ENCODE data around the gene MEGF11.

DNA sequence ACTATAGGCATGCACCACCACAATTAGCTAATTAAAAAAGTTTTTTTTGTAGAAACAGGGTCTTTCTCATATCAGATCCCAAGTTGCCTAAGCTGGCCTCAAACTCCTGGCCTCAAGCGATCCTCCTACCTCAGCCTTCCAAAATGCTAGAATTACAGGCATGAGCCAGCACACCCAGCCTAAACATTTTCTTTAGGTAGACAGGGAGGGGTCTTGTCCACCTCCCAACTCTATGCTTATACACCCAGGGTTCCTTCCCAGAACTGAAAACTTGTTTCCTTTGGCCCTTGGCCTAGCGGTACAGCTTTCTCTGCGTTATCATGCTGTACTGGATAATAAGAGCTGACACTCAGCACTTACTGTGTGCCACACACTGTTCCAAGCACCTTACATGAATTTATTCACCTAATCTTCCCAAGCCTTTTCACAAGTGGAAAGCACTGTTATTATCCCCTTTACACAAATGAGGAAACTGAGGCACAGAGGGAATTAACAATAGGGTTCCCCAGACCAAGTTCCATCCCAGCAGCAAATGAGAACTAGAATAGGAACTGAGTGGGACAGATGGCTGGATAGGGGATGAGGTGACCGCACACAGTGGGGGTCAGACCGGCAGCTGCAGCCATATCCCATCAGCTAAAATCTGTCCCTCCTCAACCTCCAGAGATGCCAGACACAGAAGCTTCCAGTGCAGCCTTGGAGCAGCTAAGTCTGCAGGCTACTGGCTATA, 150.8 kb downstream of the MEGF11 start:
- TF ChIP-seq SIN3A (IDR thresholded peaks at IDR 0.05; ENCODE audit: borderline replicate concordance, low read depth, low read length) (no peak), EP300 (IDR thresholded peaks at IDR 0.05; ENCODE audit: borderline replicate concordance in 1 of 2, low read depth in 1 of 2, low read length in 1 of 2) (no peak), TAF1 (IDR thresholded peaks at IDR 0.05; ENCODE audit: borderline replicate concordance, low read depth, low read length) (no peak), RFX5 (IDR thresholded peaks at IDR 0.05; ENCODE audit: low read length) (no peak), SMC3 (IDR thresholded peaks at IDR 0.05; ENCODE audit: low read depth, low read length) (no peak), CHD2 (IDR thresholded peaks at IDR 0.05; ENCODE audit: low read length, partially characterized antibody) (no peak)
- TF ChIP-seq, protein P1, sequence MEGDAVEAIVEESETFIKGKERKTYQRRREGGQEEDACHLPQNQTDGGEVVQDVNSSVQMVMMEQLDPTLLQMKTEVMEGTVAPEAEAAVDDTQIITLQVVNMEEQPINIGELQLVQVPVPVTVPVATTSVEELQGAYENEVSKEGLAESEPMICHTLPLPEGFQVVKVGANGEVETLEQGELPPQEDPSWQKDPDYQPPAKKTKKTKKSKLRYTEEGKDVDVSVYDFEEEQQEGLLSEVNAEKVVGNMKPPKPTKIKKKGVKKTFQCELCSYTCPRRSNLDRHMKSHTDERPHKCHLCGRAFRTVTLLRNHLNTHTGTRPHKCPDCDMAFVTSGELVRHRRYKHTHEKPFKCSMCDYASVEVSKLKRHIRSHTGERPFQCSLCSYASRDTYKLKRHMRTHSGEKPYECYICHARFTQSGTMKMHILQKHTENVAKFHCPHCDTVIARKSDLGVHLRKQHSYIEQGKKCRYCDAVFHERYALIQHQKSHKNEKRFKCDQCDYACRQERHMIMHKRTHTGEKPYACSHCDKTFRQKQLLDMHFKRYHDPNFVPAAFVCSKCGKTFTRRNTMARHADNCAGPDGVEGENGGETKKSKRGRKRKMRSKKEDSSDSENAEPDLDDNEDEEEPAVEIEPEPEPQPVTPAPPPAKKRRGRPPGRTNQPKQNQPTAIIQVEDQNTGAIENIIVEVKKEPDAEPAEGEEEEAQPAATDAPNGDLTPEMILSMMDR (IDR thresholded peaks at IDR 0.05): no peak
